ENCODE data around the gene ANKRA2. TPM values are rescaled to one million over a fixed set of nuclear protein-coding genes. Genes with fewer than 3 reads are reported as not detected.

Gene ANKRA2
- total and polyA plus RNA-seq, 10 of the 15 experiments (the other 5 are each of a cell fraction or from before 2014, with no cell fraction given), result 12.3 to 47.1 (median 21.9) TPM

DNA sequence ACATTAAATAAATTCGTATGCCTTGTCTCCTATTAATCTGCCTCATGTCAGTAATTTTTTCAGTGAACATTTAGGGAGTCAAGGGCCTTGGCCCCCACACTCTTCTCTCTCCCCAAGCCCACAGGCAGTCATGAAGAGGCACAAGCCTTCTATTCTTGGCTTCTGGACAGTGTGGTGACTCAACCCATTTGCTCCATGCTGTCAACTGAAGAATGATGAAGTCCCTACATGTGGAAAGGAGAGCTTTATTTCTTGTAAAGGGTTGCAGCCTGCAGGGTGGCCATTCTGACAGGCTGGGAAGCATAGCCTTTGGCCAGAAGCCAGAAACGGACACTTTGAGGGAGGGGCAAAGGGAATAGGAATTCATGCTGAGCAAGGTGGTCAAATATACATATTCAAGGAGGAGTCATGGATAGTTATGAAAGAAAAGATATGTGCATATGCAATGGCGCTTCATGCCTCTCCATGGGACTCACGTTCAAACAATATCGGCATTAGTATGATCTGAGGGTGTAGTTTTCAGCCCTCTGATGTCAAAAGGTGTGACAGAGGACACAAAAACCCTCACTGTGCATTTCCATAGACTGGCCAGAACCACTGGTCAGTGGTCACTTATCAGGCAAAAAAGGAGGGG is 31.3 kb downstream of the ANKRA2 start:
- FAIRE-seq (no peak), DNase-seq (ENCODE audit: low read depth, low spot score) (no peak), ATAC-seq (no peak)
- ChIA-PET SMC1A (ENCODE audit: uncharacterized antibody, unreplicated experiment) (interaction anchor here (1.0 kb wide), 1 partner anchor 13 kb away, joined by 3 read pairs; no protein-coding TSS in a partner anchor), CTCF (interaction anchor here (8.1 kb wide), 1 partner anchor 14 kb away, joined by 139 read pairs; no protein-coding TSS in a partner anchor), POLR2A (no interaction called here), RAD21 (ENCODE audit: unreplicated experiment) (no interaction called here)
- 39% methylated on average over 5 of the region's 5 CpGs for WGBS (ENCODE audit: insufficient coverage, insufficient replicate concordance, low lambda C conversion rate, missing lambda C conversion rate)
- in situ Hi-C loops (cut with MboI) (no loop called here), intact Hi-C loops (cut with micrococcal nuclease; ENCODE audit: unreplicated experiment) (no loop called here)
- Histone ChIP-seq H4K20me1 (ENCODE audit: control insufficient read depth, insufficient read depth) (no peaks in the 10 kb centered on the region), H3K36me3 (ENCODE audit: control insufficient read depth in 2 of 2, insufficient read depth in 2 of 2, low read length in 1 of 2) (no peaks in the 10 kb centered on the region), H3K4me2 (ENCODE audit: control insufficient read depth, insufficient read depth) (no peak overlapping the region), H3K79me2 (ENCODE audit: control insufficient read depth, insufficient read depth, low read length) (no peaks in the 10 kb centered on the region), H3K4me3 (no peak overlapping the region), H2AFZ (ENCODE audit: control insufficient read depth, low read depth, low read length) (no peak overlapping the region), H3K4me1 (ENCODE audit: control insufficient read depth, insufficient read depth, low read length) (no peaks in the 10 kb centered on the region), H3K9me3 (replicated peaks; ENCODE audit: control insufficient read depth, insufficient read depth, low read length) (no peaks in the 10 kb centered on the region), H3K27me3 (replicated peaks in 1 of 2; ENCODE audit: control insufficient read depth in 2 of 2, insufficient read depth in 2 of 2, low read length in 1 of 2) (no peaks in the 10 kb centered on the region; a peak in 2 of 4 replicates), H3K27ac (ENCODE audit: control insufficient read depth, insufficient read depth) (no peak overlapping the region), H3K9ac (ENCODE audit: control insufficient read depth, insufficient read depth, low read length) (no peak overlapping the region)
- no TSS peak for BruUV-seq (replicated peaks)
- TF ChIP-seq SUPT20H (IDR thresholded peaks at IDR 0.05; ENCODE audit: borderline replicate concordance, control insufficient read depth, low read depth, low read length) (no peak), FOS (IDR thresholded peaks at IDR 0.05; ENCODE audit: borderline replicate concordance, extremely low read depth, insufficient read length) (no peak), GABPA (IDR thresholded peaks at IDR 0.05; ENCODE audit: low read depth) (no peak), CBX3 (IDR thresholded peaks at IDR 0.05; ENCODE audit: borderline replicate concordance, low read depth) (no peak), CBX5 (IDR thresholded peaks at IDR 0.05; ENCODE audit: low read depth) (no peak)

DNA sequence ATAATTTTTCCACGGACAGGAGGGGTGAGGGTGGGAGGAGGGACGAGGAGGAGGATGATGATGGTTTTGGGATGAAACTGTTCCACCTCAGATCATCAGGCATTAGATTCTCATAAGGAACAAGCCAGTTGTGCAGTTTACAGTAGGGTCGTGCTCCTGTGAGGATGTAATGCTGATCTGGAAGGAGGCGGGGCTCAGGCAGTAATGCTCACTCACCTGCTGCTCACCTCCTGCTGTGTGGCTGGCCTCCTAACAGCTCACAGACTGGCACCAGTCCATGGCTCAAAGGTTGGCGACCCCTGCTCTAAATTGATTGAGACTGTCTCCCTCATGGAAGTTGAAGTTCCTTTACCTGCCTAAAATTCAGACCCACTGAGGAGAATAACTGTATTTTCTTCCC is 33.2 kb downstream of the ANKRA2 start:
- BruUV-seq (replicated peaks), result no TSS peak
- Histone ChIP-seq H4K20me1 (ENCODE audit: control insufficient read depth, insufficient read depth) (no peaks in the 10 kb centered on the region), H3K27ac (ENCODE audit: control insufficient read depth, insufficient read depth) (no peak overlapping the region), H3K4me3 (no peak overlapping the region), H3K9me3 (replicated peaks; ENCODE audit: control insufficient read depth, insufficient read depth, low read length) (no peaks in the 10 kb centered on the region), H3K36me3 (ENCODE audit: control insufficient read depth in 2 of 2, insufficient read depth in 2 of 2, low read length in 1 of 2) (no peaks in the 10 kb centered on the region), H3K9ac (ENCODE audit: control insufficient read depth, insufficient read depth, low read length) (no peak overlapping the region), H3K27me3 (replicated peaks in 1 of 2; ENCODE audit: control insufficient read depth in 2 of 2, insufficient read depth in 2 of 2, low read length in 1 of 2) (no peaks in the 10 kb centered on the region; a peak in 2 of 4 replicates), H3K79me2 (ENCODE audit: control insufficient read depth, insufficient read depth, low read length) (no peaks in the 10 kb centered on the region), H3K4me2 (ENCODE audit: control insufficient read depth, insufficient read depth) (no peak overlapping the region), H3K4me1 (ENCODE audit: control insufficient read depth, insufficient read depth, low read length) (no peaks in the 10 kb centered on the region), H2AFZ (ENCODE audit: control insufficient read depth, low read depth, low read length) (no peak overlapping the region)
- DNase-seq (ENCODE audit: low read depth, low spot score), result no peak
- intact Hi-C loops (cut with micrococcal nuclease; ENCODE audit: unreplicated experiment) (no loop called here), in situ Hi-C loops (cut with MboI) (no loop called here)
- ChIA-PET POLR2A (no interaction called here), SMC1A (ENCODE audit: uncharacterized antibody, unreplicated experiment) (no interaction called here), CTCF (no interaction called here), RAD21 (ENCODE audit: unreplicated experiment) (no interaction called here)
- WGBS (ENCODE audit: insufficient coverage, insufficient replicate concordance, low lambda C conversion rate, missing lambda C conversion rate), result 26% methylated on average over 5 of the region's 5 CpGs
- FAIRE-seq, result no peak
- ATAC-seq, result no peak
- TF ChIP-seq WRNIP1 (IDR thresholded peaks at IDR 0.05; ENCODE audit: borderline replicate concordance, low read depth, low read length) (no peak), RCOR1 (conservative IDR thresholded peaks at IDR 0.05; ENCODE audit: low read depth, low read length) (no peak), HDAC2 (IDR thresholded peaks at IDR 0.05) (no peak)
- TF ChIP-seq, protein P1, sequence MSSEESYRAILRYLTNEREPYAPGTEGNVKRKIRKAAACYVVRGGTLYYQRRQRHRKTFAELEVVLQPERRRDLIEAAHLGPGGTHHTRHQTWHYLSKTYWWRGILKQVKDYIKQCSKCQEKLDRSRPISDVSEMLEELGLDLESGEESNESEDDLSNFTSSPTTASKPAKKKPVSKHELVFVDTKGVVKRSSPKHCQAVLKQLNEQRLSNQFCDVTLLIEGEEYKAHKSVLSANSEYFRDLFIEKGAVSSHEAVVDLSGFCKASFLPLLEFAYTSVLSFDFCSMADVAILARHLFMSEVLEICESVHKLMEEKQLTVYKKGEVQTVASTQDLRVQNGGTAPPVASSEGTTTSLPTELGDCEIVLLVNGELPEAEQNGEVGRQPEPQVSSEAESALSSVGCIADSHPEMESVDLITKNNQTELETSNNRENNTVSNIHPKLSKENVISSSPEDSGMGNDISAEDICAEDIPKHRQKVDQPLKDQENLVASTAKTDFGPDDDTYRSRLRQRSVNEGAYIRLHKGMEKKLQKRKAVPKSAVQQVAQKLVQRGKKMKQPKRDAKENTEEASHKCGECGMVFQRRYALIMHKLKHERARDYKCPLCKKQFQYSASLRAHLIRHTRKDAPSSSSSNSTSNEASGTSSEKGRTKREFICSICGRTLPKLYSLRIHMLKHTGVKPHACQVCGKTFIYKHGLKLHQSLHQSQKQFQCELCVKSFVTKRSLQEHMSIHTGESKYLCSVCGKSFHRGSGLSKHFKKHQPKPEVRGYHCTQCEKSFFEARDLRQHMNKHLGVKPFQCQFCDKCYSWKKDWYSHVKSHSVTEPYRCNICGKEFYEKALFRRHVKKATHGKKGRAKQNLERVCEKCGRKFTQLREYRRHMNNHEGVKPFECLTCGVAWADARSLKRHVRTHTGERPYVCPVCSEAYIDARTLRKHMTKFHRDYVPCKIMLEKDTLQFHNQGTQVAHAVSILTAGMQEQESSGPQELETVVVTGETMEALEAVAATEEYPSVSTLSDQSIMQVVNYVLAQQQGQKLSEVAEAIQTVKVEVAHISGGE (CRISPR knock-in tag; IDR thresholded peaks at IDR 0.05), result no peak
